Upper lobe of left lung (tissue), 6 donors: Measurements from ENCODE around the gene CASQ2. TPM values are rescaled to one million over a fixed set of nuclear protein-coding genes. Genes with fewer than 3 reads are reported as not detected.

ENCODE experiments used
- ATAC-seq, 2 donors: fragments of 200-7000 bp; cut with Tn5 transposase; one replicate each; pipeline ENCODE4 v1.9.1; 2022; ENCODE audit warnings: mild to moderate bottlenecking in 2 of 2, moderate library complexity in 2 of 2; ENCODE audit not compliant: low FRiP score in 2 of 2
- DNase-seq, 2 donors: peaks; one replicate each; pipeline ENCODE4 v3.0.0-alpha.2; 2019 to 2020
- H3K27ac ChIP-seq, 4 donors: fragments of 200-600 bp; sonication (generic); one replicate each; pipeline ENCODE4 v1.5.1; 2016 to 2019
- H3K27me3 ChIP-seq, 4 donors: fragments of 200-600 bp; sonication (generic); one replicate each; pipeline ENCODE4 v1.5.1; 2017 to 2019
- H3K36me3 ChIP-seq, 4 donors: fragments of 200-600 bp; sonication (generic); one replicate each; pipeline ENCODE4 v1.5.1; 2016 to 2019
- H3K4me1 ChIP-seq, 4 donors: fragments of 200-600 bp; sonication (generic); one replicate each; pipeline ENCODE4 v1.5.1; 2018 to 2019
- H3K4me3 ChIP-seq, 4 donors: fragments of 200-600 bp; sonication (generic); one replicate each; pipeline ENCODE4 v1.5.1; 2017 to 2019; ENCODE audit warnings: mild to moderate bottlenecking in 2 of 4, moderate library complexity in 1 of 4
- H3K9me3 ChIP-seq, 4 donors: fragments of 200-600 bp; sonication (generic); one replicate each; pipeline ENCODE4 v1.5.1; 2018 to 2019
- EP300 ChIP-seq, 4 donors: sonication (generic); formaldehyde crosslinking; IDR thresholded peaks; one replicate each; pipeline ENCODE4 v1.5.1; 2017; ENCODE audit warnings: antibody characterized with exemption in 4 of 4, control low read depth in 2 of 4
- POLR2A ChIP-seq, 4 donors: fragments of 450-650 bp; IDR thresholded peaks; one replicate each; pipeline ENCODE4 v1.5.1; 2016 to 2017; ENCODE audit warnings: antibody characterized with exemption in 4 of 4, mild to moderate bottlenecking in 2 of 4
- POLR2AphosphoS5 ChIP-seq, 2 donors: sonication (generic); formaldehyde crosslinking; IDR thresholded peaks; one replicate each; pipeline ENCODE4 v1.5.1; 2017; ENCODE audit warnings: antibody characterized with exemption in 2 of 2
- WGBS, 2 donors: methylation state at CpG; one replicate each; pipeline ENCODE4 v1.1.5; 2017 to 2018; 5-methylcytosine and 5-hydroxymethylcytosine counted together
- total RNA-seq, 6 donors: library from RNA; depleted of rRNA in 4 of 6; stranded (reverse); fragments of >200 nt in 4 of 6; gene quantifications; one replicate each; pipeline versions ENCODE4 v1.1.0 to v1.2.1, GENCODE V29; 2016 to 2021
- TF ChIP-seq, protein P1 (sequence below), 6 experiments: fragments of 450-650 bp in 4 of 6; fragments of 200-600 bp in 2 of 6; sonication (generic) in 2 of 6; IDR thresholded peaks; one replicate each; pipeline ENCODE4 v1.5.1; 2016 to 2019; ENCODE audit warnings: antibody characterized with exemption in 6 of 6
- donor health status: DM: no; HTN: no; CAD: no; lungs with moderate emphysema.
- donor health status: DM: no; HTN: yes; CAD: no; lungs with severe emphysema.

CASQ2 gene
- total RNA-seq, 6 donors from 2014 or later, result under 0.01 to 1.9 (median 0.99) TPM

DNA sequence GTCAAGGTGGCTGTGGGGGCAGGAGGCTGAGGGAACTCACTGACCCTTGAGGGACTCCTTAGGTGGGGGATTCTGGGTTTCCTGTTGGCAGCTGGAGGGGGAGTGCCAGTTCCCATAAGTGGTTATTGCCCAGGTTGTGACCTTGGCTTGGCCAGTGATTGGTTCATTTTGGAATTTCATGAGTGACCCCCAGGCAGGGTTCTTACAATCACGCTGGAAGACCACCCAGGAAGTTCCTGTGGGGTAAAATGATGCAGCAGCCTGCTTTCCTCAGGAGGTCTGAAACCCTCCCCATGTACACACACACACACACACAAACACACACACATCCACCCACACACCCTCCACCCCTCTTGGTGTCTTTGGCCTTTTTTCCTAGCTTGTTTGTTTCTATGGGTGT lies 109.9 kb downstream of the CASQ2 start:
- Histone ChIP-seq H3K9me3 (no peaks in the 10 kb centered on the region), H3K4me3 (no peak overlapping the region), H3K4me1 (peaks cover 0 to 15% (median 6%) of the 10 kb centered on the region in 4 donors), H3K27me3 (no peaks in the 10 kb centered on the region), H3K27ac (no peak overlapping the region), H3K36me3 (peaks cover 0 to 9% (median 5%) of the 10 kb centered on the region in 4 donors)
- DNase-seq, result no peak
- no peak for TF ChIP-seq EP300 (IDR thresholded peaks at IDR 0.05)
- no peak for TF ChIP-seq POLR2A (IDR thresholded peaks at IDR 0.05)
- TF ChIP-seq, protein P1, sequence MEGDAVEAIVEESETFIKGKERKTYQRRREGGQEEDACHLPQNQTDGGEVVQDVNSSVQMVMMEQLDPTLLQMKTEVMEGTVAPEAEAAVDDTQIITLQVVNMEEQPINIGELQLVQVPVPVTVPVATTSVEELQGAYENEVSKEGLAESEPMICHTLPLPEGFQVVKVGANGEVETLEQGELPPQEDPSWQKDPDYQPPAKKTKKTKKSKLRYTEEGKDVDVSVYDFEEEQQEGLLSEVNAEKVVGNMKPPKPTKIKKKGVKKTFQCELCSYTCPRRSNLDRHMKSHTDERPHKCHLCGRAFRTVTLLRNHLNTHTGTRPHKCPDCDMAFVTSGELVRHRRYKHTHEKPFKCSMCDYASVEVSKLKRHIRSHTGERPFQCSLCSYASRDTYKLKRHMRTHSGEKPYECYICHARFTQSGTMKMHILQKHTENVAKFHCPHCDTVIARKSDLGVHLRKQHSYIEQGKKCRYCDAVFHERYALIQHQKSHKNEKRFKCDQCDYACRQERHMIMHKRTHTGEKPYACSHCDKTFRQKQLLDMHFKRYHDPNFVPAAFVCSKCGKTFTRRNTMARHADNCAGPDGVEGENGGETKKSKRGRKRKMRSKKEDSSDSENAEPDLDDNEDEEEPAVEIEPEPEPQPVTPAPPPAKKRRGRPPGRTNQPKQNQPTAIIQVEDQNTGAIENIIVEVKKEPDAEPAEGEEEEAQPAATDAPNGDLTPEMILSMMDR (IDR thresholded peaks at IDR 0.05), result no peak
- no peak for TF ChIP-seq POLR2AphosphoS5 (IDR thresholded peaks at IDR 0.05)
- WGBS, 2 donors, result 83 to 100% methylated on average over 1 of the region's 1 CpG
- no peak for ATAC-seq

DNA sequence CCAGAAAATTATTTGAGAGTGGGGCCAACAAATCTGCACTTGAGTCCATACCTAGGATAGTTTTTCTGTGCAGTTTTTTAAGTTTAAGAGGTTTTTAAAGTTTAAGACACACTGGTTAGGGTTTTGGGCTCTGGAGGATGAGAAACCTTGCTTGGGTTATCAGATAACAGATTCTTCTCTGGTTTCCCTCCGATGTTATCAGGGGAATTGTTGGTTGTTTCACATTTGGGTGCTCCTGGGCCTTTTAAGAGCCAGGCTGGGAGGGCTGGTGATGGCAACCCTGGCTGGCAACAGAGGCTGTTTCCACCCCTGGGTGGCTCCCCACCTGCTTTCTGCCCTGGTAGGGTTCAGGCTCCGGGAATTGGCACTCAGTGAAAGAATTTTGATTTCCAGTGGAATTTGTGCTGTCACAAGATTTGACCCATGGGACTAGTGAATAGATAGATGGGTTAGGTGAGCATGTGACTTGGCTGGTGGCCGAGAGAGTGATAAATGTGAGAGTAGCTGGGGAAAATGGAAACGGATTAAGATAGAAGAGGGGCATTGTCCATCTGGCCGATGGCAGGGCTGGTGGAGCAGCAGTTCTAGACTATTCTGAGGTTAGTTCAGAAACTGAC lies 111.9 kb downstream of the CASQ2 start:
- no peak for ATAC-seq
- Histone ChIP-seq H3K4me1 (peaks cover 0 to 15% (median 6%) of the 10 kb centered on the region in 4 donors), H3K27ac (no peak overlapping the region), H3K9me3 (no peaks in the 10 kb centered on the region), H3K36me3 (peaks cover 0 to 6% (median 0%) of the 10 kb centered on the region in 4 donors), H3K27me3 (no peaks in the 10 kb centered on the region), H3K4me3 (no peak overlapping the region)
- no peak for DNase-seq
- 71 to 87% methylated on average over 5 of the region's 5 CpGs for WGBS, 2 donors
- TF ChIP-seq, protein P1 (IDR thresholded peaks at IDR 0.05), result no peak
- TF ChIP-seq POLR2A (IDR thresholded peaks at IDR 0.05) (no peak), POLR2AphosphoS5 (IDR thresholded peaks at IDR 0.05) (no peak), EP300 (IDR thresholded peaks at IDR 0.05) (no peak)

DNA sequence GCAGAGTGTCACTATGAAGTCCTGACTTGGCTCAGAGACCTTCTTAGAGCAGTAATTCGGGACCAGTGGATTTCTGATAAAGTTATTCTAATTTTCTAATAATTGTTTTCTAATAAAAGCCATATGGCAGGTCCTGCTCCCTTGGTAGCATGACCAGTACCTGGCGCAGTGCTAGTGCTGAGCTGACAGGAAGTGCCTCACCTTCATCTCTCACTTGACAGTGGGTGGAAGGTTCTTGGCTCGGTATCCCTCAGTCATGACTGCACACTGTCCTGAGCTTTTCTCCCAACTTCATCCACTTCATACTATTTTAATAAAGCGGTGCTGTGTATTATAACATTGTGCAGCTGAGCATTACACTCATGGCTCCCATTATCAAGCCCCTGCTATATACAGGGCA lies 112.6 kb downstream of the CASQ2 start:
- Histone ChIP-seq H3K9me3 (no peaks in the 10 kb centered on the region), H3K27ac (no peak overlapping the region), H3K27me3 (no peaks in the 10 kb centered on the region), H3K4me3 (no peak overlapping the region), H3K4me1 (peaks cover 0 to 15% (median 6%) of the 10 kb centered on the region in 4 donors), H3K36me3 (peaks cover 0 to 6% (median 0%) of the 10 kb centered on the region in 4 donors)
- WGBS, 2 donors, result 87 to 93% methylated on average over 4 of the region's 4 CpGs
- TF ChIP-seq POLR2AphosphoS5 (IDR thresholded peaks at IDR 0.05) (no peak), POLR2A (IDR thresholded peaks at IDR 0.05) (no peak), EP300 (IDR thresholded peaks at IDR 0.05) (no peak)
- TF ChIP-seq, protein P1 (IDR thresholded peaks at IDR 0.05), result no peak
- ATAC-seq (no peak), DNase-seq (no peak)

DNA sequence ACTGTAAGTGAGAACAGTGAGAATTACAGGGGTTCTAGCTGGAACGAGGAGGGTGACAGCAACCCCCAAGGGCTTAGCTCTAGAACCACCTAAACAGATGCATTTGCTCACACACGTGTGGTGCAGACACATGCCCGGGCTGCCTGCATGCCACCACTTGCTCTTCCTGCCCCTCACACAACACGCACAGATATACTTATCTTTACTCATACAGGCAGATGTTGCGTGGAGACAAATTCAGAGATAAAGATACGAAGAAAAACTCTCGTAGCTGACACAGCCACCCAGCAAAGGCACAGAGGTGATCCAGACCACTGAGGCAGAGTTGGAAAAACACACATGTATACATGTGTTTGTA lies 113.2 kb downstream of the CASQ2 start:
- DNase-seq (no peak), ATAC-seq (no peak)
- WGBS, 2 donors, result 30 to 33% methylated on average over 7 of the region's 7 CpGs
- Histone ChIP-seq H3K4me3 (no peak overlapping the region), H3K36me3 (peaks cover 0 to 6% (median 0%) of the 10 kb centered on the region in 4 donors), H3K27me3 (no peaks in the 10 kb centered on the region), H3K4me1 (peaks cover 0 to 15% (median 6%) of the 10 kb centered on the region in 4 donors), H3K27ac (peak overlapping the region in 1 of 4 donors; percentile 6), H3K9me3 (no peaks in the 10 kb centered on the region)
- TF ChIP-seq, protein P1 (IDR thresholded peaks at IDR 0.05), result no peak
- TF ChIP-seq EP300 (IDR thresholded peaks at IDR 0.05) (no peak), POLR2A (IDR thresholded peaks at IDR 0.05) (no peak), POLR2AphosphoS5 (IDR thresholded peaks at IDR 0.05) (no peak)
